ENCODE results near the gene NPPC.
"Not testable (repeated sequence)": the region's sequence is repeated elsewhere in the genome, so short reads cannot be mapped to it uniquely, and the experiment has no call there.

NPPC gene

DNA sequence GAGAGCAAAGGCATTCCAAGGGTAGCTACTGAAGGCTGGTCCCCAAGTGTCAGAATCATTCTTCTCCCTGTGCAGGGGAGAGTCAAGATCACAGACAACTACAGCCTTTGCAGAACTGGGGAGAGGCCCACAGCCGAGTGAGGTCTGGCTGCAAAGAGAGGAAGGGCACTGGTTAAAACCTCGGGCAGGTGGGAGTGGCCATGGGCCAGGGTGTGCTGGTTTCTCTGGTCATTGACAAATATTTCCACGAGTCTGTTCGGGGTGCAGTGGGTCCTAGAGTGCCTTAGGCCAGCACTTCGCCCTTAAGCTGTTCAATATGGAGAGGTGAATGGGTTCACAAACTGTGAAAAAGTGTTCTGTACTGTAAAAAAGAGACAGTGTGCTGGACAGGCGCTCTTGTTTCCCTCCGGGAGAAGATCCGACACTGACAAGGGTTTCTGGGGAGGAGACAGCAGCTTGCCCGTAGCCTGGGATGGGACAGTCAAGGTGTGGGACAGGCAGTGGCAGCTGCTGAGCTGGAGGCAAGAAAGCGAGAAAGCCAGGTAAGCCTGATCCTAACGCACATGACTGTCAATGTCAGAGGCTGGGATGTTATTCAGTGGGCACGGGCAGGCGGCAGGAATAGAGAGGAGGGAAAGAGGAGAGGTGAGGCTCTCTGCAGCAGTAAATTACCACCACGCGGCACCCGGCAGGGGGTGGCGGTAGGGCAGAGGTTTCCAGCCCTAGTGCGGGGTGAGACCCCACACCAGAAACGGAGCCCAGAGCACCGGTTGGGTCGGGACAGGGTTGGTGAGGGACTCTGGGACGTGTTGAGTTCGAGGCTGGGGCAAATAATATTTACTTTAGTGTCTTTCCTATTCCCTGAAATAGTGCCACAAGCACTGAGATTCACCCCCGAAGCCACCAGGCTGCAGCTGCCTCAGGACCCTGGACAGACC lies 2.0 kb downstream of the NPPC start:
- in situ Hi-C loops (cut with MboI; ENCODE audit: low pct_unique_long_range_greater_than_20kb, low sequenced_read_pairs), result loop anchor here (25.0 kb wide), 1 partner anchor 213 kb away; no protein-coding TSS in a partner anchor
- DNase-seq, result no peak

- DNase-seq, result no peak
- in situ Hi-C loops (cut with MboI; ENCODE audit: low pct_unique_long_range_greater_than_20kb, low sequenced_read_pairs), result loop anchor here (25.0 kb wide), 1 partner anchor 214 kb away; no protein-coding TSS in a partner anchor
Measured at GRCh38 chr2:231923010-231923344, 3.2 kb downstream of the NPPC start.

DNA sequence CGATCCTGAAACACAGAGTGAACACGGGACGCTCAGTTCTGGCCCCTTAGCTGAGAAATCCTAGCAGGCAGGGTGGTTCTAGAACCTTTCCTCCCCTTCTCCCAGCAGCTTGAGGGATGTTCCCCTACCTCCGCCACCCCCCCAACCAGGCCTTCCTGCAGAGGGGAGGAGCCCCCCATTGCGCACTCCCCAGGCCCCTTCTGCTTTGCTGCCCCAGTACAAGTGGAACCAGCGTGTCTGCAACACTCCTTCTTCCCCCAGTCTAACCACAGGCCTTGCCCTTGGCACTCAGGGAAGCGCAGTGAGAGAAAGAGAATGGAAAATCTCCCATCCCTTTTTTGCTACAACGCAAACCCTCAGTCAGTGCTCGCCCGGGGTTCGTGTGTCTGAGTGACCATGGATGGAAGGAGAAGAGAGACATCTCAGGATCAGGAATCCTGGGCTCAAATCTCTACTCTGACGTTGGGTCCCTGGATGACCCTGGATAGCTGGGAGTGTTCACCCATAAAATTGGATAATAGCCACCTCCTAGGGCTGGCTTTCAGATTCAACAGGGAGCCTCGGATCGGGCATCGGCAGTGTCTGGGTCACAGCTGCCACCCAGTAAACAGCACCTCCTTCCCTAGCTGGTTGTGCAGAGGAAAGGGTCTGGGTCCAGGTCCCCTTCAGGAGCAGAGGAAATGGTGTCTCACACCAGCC lies 3.7 kb downstream of the NPPC start:
- no peak for DNase-seq
- in situ Hi-C loops (cut with MboI; ENCODE audit: low pct_unique_long_range_greater_than_20kb, low sequenced_read_pairs), result loop anchor here (25.0 kb wide), 1 partner anchor 215 kb away; no protein-coding TSS in a partner anchor

- in situ Hi-C loops (cut with MboI; ENCODE audit: low pct_unique_long_range_greater_than_20kb, low sequenced_read_pairs), result loop anchor here (25.0 kb wide), 1 partner anchor 217 kb away; no protein-coding TSS in a partner anchor
- DNase-seq, result no peak
Measured at GRCh38 chr2:231920795-231921194, 5.4 kb downstream of the NPPC start.

DNA sequence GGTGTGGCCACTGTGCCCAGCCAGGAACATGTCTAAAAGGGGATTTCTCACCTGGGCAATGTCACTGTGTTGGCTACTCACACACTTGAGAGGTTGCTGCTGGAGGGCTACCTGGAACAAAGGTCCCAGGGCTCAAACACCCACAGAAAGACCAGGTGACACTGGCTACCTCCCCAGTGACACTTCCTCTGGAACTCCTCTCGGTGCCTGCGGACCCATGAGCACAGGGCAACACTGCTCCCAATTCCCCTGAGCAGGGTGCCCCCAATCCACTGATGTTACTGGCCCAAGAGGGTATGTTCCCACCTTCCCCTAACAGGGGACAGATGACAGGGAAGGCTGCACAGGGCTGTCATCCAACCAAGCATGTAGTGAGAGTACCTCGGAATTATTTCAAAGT lies 5.8 kb downstream of the NPPC start:
- in situ Hi-C loops (cut with MboI; ENCODE audit: low pct_unique_long_range_greater_than_20kb, low sequenced_read_pairs), result loop anchor here (25.0 kb wide), 1 partner anchor 217 kb away; no protein-coding TSS in a partner anchor
- no peak for DNase-seq

DNA sequence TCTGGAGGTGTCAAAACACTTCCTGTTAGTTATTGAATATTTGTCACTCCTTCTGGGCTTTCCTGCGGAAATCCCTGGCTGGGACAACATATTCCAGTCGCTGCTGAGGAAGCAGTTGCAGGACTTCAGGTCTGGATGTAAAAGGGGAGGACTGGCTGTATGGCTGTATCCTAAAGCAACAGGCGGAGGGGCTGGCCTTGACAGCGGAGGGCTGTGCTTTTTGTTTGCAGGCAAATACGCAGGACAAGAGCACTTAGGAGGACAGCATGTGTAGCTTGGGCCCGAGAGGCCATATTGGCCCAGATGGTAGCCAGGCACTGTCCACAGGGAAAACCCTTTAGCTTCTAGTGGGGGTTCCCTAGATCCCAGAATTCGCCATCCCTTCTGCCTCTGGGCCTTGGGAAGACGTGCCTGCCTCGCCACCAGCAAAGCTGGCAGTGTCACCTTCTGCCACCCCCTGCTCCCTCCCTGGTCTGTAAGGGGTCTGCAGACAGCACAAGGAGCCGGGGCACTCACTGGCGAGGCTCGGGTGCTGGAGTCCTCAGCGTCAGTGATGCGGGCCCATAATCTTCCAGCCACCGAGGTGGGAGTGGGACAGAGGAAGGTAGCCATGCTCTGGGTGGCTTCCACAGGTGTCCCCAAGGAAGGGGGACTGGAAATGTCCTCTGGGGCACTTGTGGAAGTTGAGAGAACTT lies 6.7 kb downstream of the NPPC start:
- in situ Hi-C loops (cut with MboI; ENCODE audit: low pct_unique_long_range_greater_than_20kb, low sequenced_read_pairs), result loop anchor here (25.0 kb wide), 1 partner anchor 218 kb away; no protein-coding TSS in a partner anchor
- DNase-seq, result no peak

GRCh38 chr2:231918501-231919330 lies 7.5 kb downstream of the NPPC start:
- DNase-seq, result no peak
- in situ Hi-C loops (cut with MboI; ENCODE audit: low pct_unique_long_range_greater_than_20kb, low sequenced_read_pairs), result loop anchor here (25.0 kb wide), 1 partner anchor 219 kb away; no protein-coding TSS in a partner anchor

DNA sequence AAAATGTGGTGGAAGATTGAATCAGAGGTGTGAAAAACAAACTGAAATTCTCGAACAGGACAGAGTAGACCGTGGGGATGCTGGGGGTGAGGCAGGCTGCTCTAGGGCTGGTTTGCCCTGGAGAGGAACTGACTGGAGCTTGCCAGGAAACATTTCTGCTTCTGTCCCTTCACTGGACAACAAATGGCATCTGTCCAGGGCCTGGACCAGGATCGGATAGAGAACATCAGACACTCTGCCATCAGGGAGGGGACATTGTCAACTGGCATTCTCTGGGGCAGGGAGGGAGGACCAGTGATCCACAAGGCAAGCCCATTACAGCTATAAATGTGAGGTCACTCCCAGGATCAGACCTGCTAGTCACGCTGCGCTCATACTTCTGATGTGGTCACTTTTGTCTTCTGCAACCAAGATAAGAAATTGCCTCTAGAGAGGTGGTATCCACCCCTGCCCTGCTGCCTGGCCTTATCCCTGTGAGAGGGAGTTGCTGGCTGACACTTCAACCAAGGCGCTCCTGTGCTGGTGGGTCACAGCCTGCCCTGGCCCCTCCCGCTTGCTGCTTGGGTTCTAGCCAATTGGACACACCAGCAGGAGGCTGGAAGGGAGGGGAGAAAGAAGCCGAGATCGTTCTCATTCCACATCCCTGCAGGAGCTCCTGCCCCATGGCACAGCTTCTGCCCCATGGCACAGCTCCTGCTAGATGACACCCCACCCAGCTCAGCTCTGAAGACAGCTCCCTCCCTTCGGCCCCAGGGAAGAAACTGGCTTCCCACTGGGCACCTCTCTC lies 8.7 kb downstream of the NPPC start:
- no peak for DNase-seq
- in situ Hi-C loops (cut with MboI; ENCODE audit: low pct_unique_long_range_greater_than_20kb, low sequenced_read_pairs), result loop anchor here (25.0 kb wide), 1 partner anchor 220 kb away; no protein-coding TSS in a partner anchor

- DNase-seq, result no peak
- in situ Hi-C loops (cut with MboI; ENCODE audit: low pct_unique_long_range_greater_than_20kb, low sequenced_read_pairs), result loop anchor here (25.0 kb wide), 1 partner anchor 223 kb away; no protein-coding TSS in a partner anchor
Measured at GRCh38 chr2:231914077-231914690, 12.0 kb downstream of the NPPC start.

DNA sequence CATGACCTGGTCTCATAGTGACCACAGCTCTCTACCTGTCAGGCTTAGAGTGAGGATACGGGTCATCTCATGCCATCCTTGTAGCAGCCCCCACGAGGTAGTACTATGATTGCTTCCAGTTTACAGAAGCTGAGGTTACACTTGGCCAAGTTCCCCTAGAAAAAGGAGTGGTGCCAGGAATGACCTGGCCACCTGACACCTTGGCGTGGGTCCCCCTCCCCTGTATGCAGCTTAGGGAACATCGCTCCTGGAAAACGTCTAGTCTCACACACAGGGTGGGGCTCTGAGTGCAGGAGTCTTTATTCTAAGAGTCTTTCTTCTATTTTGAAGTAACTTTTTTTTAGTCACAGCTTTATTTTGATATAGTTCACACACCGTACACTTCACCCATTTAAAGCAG lies 14.8 kb downstream of the NPPC start:
- in situ Hi-C loops (cut with MboI; ENCODE audit: low pct_unique_long_range_greater_than_20kb, low sequenced_read_pairs), result loop anchor here (25.0 kb wide), 1 partner anchor 226 kb away; no protein-coding TSS in a partner anchor
- no peak for DNase-seq

- in situ Hi-C loops (cut with MboI; ENCODE audit: low pct_unique_long_range_greater_than_20kb, low sequenced_read_pairs), result loop anchor here (25.0 kb wide), 1 partner anchor 227 kb away; no protein-coding TSS in a partner anchor
Measured at GRCh38 chr2:231910771-231911170, 15.4 kb downstream of the NPPC start.

DNA sequence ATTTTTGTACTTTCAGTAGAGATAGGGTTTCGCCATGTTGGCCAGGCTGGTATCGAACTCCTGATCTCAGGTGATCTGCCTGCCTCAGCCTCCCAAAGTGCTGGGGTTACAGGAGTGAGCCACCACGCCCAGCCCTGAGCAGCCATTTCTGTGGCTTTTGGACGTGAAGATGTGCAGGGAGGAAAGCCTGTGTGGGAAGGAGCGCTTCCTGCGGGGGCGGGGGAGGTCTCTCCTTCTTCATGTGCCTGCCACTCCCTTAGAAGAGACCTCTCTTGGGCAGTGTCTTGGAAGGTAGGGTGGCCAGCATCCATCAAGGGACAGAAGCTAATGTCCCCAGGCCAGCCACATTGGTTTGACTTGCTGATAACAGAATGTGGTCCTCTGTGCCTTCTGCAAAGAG lies 16.0 kb downstream of the NPPC start:
- DNase-seq, result not testable (repeated sequence)

More at GRCh38 chr2:231910771-231911170, 15.4 kb downstream of the NPPC start:
- DNase-seq, result no peak

GRCh38 chr2:231909631-231910030 lies 16.6 kb downstream of the NPPC start:
- in situ Hi-C loops (cut with MboI; ENCODE audit: low pct_unique_long_range_greater_than_20kb, low sequenced_read_pairs), result loop anchor here (25.0 kb wide), 1 partner anchor 228 kb away; no protein-coding TSS in a partner anchor
- peak; percentile 62 for DNase-seq

More for the DNA sequence above, 16.0 kb downstream of the NPPC start:
- in situ Hi-C loops (cut with MboI; ENCODE audit: low pct_unique_long_range_greater_than_20kb, low sequenced_read_pairs), result loop anchor here (25.0 kb wide), 1 partner anchor 227 kb away; no protein-coding TSS in a partner anchor

- in situ Hi-C loops (cut with MboI; ENCODE audit: low pct_unique_long_range_greater_than_20kb, low sequenced_read_pairs), result loop anchor here (25.0 kb wide), 1 partner anchor 229 kb away; no protein-coding TSS in a partner anchor
- no peak for DNase-seq
Measured at GRCh38 chr2:231908584-231908983, 17.6 kb downstream of the NPPC start.

DNA sequence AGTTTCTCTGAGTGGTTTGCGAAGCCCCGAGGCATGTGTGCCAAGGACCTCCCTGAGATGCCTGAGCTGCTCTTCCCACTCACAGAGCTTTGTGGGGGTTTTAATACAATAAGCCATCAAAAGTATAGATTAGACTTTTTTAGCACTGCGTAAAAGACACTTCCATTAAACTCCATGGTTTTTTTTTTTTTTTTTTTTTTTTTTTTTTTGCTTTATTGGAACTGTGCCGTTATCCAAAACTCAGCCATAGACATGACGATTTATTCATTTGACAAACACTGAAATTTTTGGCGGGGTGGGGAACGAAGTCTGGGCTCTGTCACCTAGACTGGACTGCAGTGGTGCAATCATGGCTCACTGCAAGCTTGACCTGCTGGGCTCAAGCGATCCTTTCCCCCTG lies 18.4 kb downstream of the NPPC start:
- in situ Hi-C loops (cut with MboI; ENCODE audit: low pct_unique_long_range_greater_than_20kb, low sequenced_read_pairs), result loop anchor here (25.0 kb wide), 1 partner anchor 230 kb away; no protein-coding TSS in a partner anchor
- DNase-seq, result no peak

GRCh38 chr2:231905026-231905425 lies 21.2 kb downstream of the NPPC start:
- in situ Hi-C loops (cut with MboI; ENCODE audit: low pct_unique_long_range_greater_than_20kb, low sequenced_read_pairs), result loop anchor here (25.0 kb wide), 1 partner anchor 232 kb away; no protein-coding TSS in a partner anchor
- DNase-seq, result no peak
